IPS-15b (cell line): ENCODE data around the gene ZYG11A.
"Not testable (repeated sequence)": the region's sequence is repeated elsewhere in the genome, so short reads cannot be mapped to it uniquely, and the experiment has no call there.

ENCODE experiments used
- H3K27me3 ChIP-seq: one replicate; pipeline ENCODE4 v1.6.1; 2013; ENCODE audit warnings: low read length; ENCODE audit not compliant: control insufficient read depth, insufficient read depth
- H3K36me3 ChIP-seq: one replicate; pipeline ENCODE4 v1.6.1; 2013; ENCODE audit warnings: low read length; ENCODE audit not compliant: control insufficient read depth, insufficient read depth
- H3K4me1 ChIP-seq: one replicate; pipeline ENCODE4 v1.6.1; 2013; ENCODE audit warnings: mild to moderate bottlenecking, low read length; ENCODE audit not compliant: control insufficient read depth, insufficient read depth
- H3K4me3 ChIP-seq: one replicate; pipeline ENCODE4 v1.5.1; 2013; ENCODE audit warnings: low read depth, low read length
- H3K9ac ChIP-seq: one replicate; pipeline ENCODE4 v1.6.1; 2013; ENCODE audit warnings: low read depth, mild to moderate bottlenecking, low read length
- H3K9me3 ChIP-seq: one replicate; pipeline ENCODE4 v1.6.1; 2013; ENCODE audit warnings: mild to moderate bottlenecking, low read length; ENCODE audit not compliant: control insufficient read depth, insufficient read depth

Gene ZYG11A

GRCh38 chr1:52845119-52845518 lies 2.6 kb downstream of the ZYG11A start:
- H3K9ac ChIP-seq, H3K36me3 ChIP-seq, H3K9me3 ChIP-seq, H3K4me3 ChIP-seq, H3K27me3 ChIP-seq, H3K4me1 ChIP-seq: not testable (repeated sequence)

DNA sequence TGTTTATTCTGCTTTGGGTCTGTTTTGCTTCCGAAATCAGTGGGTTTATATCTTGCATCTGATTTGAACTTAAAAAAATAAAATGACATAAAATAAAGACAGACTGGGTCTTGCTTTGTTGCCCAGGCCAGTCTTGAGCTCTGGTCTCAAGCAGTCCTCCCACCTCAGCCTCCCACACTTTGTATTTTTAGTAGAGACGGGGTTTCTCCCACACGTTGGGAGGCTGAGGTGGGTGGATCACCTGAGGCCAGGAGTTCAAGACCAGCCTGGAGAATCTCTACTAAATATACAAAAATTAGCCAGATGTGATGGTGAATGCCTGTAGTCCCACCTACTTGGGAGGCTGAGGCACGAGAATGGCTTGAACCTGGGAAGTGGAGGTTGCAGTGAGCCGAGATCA lies 5.9 kb downstream of the ZYG11A start:
- H3K36me3 ChIP-seq, result no peaks in the 10 kb centered on the region
- H3K4me1 ChIP-seq, result no peaks in the 10 kb centered on the region
- H3K27me3 ChIP-seq, result peaks cover 6% of the 10 kb centered on the region
- H3K9me3 ChIP-seq, result no peaks in the 10 kb centered on the region
- H3K9ac ChIP-seq, result no peak overlapping the region
- H3K4me3 ChIP-seq, result no peak overlapping the region

- Histone ChIP-seq H3K9me3 (no peaks in the 10 kb centered on the region), H3K36me3 (no peaks in the 10 kb centered on the region), H3K27me3 (no peaks in the 10 kb centered on the region), H3K4me1 (no peaks in the 10 kb centered on the region), H3K9ac (no peak overlapping the region), H3K4me3 (no peak overlapping the region)
Measured at GRCh38 chr1:52850951-52851350, 8.4 kb downstream of the ZYG11A start.

GRCh38 chr1:52852854-52853253 lies 10.3 kb downstream of the ZYG11A start:
- no peaks in the 10 kb centered on the region for H3K36me3 ChIP-seq
- H3K4me3 ChIP-seq, result no peak overlapping the region
- no peak overlapping the region for H3K9ac ChIP-seq
- H3K27me3 ChIP-seq, result no peaks in the 10 kb centered on the region
- no peaks in the 10 kb centered on the region for H3K9me3 ChIP-seq
- no peaks in the 10 kb centered on the region for H3K4me1 ChIP-seq

GRCh38 chr1:52855584-52855983 lies 13.0 kb downstream of the ZYG11A start:
- H3K36me3 ChIP-seq, result no peaks in the 10 kb centered on the region
- H3K9ac ChIP-seq, result no peak overlapping the region
- H3K27me3 ChIP-seq, result no peaks in the 10 kb centered on the region
- H3K9me3 ChIP-seq, result no peaks in the 10 kb centered on the region
- H3K4me3 ChIP-seq, result no peak overlapping the region
- H3K4me1 ChIP-seq, result no peaks in the 10 kb centered on the region

DNA sequence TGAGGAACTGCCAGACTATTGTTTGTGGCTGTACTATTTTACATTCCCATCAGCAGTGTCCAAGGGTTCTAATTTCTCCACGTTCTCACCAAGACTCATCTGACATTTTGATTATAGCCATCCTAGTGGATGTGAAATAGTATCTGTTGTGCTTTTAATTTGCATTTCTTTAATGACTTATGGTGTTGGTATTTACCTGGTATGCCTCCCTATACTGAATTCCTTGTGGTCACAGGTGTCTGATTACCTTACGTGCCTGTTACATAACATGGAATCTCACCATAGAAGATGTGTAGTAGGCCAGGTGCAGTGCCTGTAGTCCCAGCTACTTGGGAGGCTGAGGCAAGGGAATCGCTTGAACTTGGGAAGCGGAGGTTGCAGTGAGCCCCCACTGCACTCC lies 13.5 kb downstream of the ZYG11A start:
- Histone ChIP-seq H3K36me3 (no peaks in the 10 kb centered on the region), H3K9ac (no peak overlapping the region), H3K4me3 (no peak overlapping the region), H3K27me3 (no peaks in the 10 kb centered on the region), H3K9me3 (no peaks in the 10 kb centered on the region), H3K4me1 (no peaks in the 10 kb centered on the region)

GRCh38 chr1:52857443-52857842 lies 14.9 kb downstream of the ZYG11A start:
- Histone ChIP-seq H3K36me3 (no peaks in the 10 kb centered on the region), H3K9me3 (no peaks in the 10 kb centered on the region), H3K4me3 (no peak overlapping the region), H3K9ac (no peak overlapping the region), H3K4me1 (no peaks in the 10 kb centered on the region), H3K27me3 (no peaks in the 10 kb centered on the region)

GRCh38 chr1:52862666-52863458 lies 20.3 kb downstream of the ZYG11A start:
- Histone ChIP-seq H3K27me3 (no peaks in the 10 kb centered on the region), H3K4me3 (no peak overlapping the region), H3K9ac (no peak overlapping the region), H3K36me3 (no peaks in the 10 kb centered on the region), H3K9me3 (no peaks in the 10 kb centered on the region), H3K4me1 (no peaks in the 10 kb centered on the region)

- Histone ChIP-seq H3K36me3 (peaks cover 2% of the 10 kb centered on the region), H3K4me1 (no peaks in the 10 kb centered on the region), H3K27me3 (no peaks in the 10 kb centered on the region), H3K4me3 (no peak overlapping the region), H3K9ac (no peak overlapping the region), H3K9me3 (no peaks in the 10 kb centered on the region)
Measured at GRCh38 chr1:52867087-52867863, 24.7 kb downstream of the ZYG11A start.

- H3K4me3 ChIP-seq, H3K9me3 ChIP-seq, H3K9ac ChIP-seq, H3K36me3 ChIP-seq, H3K27me3 ChIP-seq, H3K4me1 ChIP-seq: not testable (repeated sequence)
Measured at GRCh38 chr1:52869727-52870126, 27.2 kb downstream of the ZYG11A start.

DNA sequence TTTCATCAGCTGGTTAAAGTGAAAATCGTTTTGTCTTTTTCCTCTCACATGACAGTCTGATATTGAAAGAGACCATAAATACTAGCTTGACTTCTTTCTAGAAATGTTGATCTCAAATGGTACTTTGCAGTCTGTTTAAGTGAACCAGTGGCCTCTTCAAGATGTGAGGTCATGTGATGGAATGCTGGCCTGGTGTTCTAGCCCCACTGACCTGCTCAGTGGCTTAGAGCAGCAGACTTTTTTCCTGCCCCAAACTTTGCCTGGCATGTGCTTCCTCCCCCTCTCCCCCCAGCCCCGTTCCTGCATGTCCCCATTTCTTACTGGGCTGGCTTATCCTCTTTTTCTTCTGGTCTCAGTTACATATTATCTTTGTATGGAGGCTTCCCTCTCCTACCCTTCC lies 34.3 kb downstream of the ZYG11A start:
- Histone ChIP-seq H3K4me1 (peaks cover 16% of the 10 kb centered on the region), H3K9me3 (no peaks in the 10 kb centered on the region), H3K27me3 (no peaks in the 10 kb centered on the region), H3K4me3 (no peak overlapping the region), H3K36me3 (peaks cover 8% of the 10 kb centered on the region), H3K9ac (no peak overlapping the region)

DNA sequence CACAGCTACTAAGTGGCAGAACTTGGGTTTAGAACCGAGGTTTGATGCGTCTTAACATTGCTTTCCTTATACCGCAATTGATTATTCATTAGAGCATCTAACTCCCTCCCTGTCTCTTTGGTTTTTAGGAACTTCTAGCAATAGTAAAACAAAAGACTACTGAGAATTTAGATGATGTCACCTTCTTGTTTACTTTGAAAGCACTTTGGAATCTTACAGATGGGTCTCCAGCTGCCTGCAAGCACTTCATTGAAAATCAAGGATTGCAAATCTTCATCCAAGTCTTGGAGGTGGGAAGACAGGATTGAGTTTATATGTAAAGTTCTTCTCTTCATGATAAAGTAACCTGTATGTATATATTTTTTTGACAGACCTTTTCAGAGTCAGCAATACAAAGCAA lies 35.0 kb downstream of the ZYG11A start:
- H3K36me3 ChIP-seq, result peaks cover 8% of the 10 kb centered on the region
- H3K9ac ChIP-seq, result no peak overlapping the region
- no peak overlapping the region for H3K4me3 ChIP-seq
- no peaks in the 10 kb centered on the region for H3K27me3 ChIP-seq
- H3K9me3 ChIP-seq, result no peaks in the 10 kb centered on the region
- peaks cover 16% of the 10 kb centered on the region for H3K4me1 ChIP-seq
